ENCODE results near the gene HTR3D. TPM values are rescaled to one million over a fixed set of nuclear protein-coding genes. Genes with fewer than 3 reads are reported as not detected.
"Not testable (repeated sequence)": the region's sequence is repeated elsewhere in the genome, so short reads cannot be mapped to it uniquely, and the experiment has no call there.

HTR3D gene, protein sequence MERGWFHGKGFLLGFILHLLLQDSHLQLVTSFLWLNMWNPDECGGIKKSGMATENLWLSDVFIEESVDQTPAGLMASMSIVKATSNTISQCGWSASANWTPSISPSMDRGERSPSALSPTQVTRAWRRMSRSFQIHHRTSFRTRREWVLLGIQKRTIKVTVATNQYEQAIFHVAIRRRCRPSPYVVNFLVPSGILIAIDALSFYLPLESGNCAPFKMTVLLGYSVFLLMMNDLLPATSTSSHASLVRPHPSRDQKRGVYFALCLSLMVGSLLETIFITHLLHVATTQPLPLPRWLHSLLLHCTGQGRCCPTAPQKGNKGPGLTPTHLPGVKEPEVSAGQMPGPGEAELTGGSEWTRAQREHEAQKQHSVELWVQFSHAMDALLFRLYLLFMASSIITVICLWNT
- not detected for total RNA-seq (ENCODE audit: insufficient read depth, low replicate concordance)

DNA sequence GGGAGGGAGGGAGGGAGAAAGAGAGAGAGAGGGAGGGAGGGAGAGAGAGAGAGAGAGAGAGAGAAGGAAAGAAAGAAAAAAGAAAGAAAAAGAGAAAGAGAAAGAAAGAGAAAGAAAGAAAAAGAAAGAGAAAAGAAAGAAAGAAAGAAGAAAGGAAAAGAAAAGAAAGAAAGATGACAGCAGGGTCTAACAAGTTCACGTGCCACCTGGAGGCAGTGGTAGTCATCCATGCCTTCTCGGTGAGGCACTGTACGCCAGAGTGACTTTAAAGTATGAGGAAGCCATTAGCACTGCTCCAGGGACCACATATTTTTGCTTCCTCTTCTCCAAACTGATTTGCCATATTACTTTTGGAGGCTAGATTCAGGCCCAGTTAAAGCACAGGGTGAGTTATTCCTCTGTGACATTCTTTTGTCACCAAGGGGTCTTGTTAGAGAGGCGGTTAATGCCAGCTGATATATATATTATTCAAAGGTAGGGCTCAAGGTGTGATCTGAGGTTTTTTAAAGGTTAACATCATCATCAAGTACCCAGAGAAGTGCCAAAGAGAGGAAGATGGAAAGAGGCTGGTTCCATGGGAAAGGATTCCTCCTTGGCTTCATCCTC, at the start of gene HTR3D:
Gene HTR3D, plus strand, starts transcription at position 556 of the 606 bp plus-strand sequence. Its CDS starts 0 bp downstream, at position 556.
- no peak for DNase-seq (ENCODE audit: low spot score)

DNA sequence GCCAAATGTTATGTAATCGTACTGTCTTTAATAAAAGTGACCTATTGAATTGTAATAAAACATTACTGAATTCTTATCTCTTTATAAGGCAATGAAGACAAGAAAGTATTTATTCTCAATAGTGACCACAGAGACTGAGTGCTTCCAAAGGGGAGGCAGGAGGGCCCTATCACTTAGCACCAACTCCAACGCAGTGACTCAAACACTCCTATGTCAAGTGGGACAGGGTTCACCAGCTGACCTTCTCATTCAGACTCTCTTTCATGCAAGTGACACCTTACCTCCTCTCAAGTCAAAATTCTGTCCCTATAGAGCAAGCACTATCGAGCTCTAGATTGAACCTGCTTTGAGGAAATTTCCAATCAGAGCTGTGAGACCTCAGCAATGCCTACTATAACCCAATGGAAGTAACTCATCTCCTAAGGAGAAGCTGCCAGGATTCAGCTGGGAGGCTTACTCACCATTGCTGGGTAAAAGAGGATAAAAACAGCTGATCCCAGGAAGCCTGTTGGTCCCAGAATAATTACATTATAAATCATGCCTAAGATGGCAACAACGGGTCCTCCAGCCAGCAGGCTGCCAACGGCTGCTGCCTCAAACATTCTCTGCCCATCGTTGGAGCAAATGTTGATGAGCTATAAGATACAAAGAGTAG, 49.4 kb upstream of the HTR3D start:
- DNase-seq (ENCODE audit: low spot score): no peak

DNA sequence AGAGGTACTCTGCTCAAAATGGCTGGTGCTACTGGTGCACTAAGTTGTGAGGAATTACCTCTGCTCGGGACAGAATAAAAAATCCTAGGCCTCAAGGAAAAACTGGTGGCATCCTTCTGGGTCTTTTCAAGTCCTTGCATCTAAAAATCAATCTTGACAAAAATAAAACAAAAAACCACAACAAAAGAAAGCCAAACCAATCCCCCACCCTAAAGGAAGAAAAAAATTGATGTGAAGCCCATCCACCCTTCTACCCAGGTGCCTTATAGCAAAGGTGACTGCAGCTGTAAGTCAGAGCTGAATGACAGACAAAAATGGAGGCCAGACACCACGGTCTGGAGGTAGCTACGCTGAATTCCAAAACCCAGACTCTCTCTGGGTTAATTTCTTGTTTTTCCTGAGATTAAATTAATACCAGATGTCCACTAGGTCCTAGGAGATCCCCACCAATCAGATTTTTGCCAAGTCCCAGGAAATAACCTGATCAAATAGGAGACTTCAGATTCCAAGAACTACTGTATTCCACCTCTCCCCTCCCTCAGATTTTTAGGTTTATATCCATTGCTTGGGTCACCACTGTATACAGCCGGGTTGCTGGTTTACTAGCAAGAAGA, 47.3 kb upstream of the HTR3D start:
- DNase-seq (ENCODE audit: low spot score): no peak

DNA sequence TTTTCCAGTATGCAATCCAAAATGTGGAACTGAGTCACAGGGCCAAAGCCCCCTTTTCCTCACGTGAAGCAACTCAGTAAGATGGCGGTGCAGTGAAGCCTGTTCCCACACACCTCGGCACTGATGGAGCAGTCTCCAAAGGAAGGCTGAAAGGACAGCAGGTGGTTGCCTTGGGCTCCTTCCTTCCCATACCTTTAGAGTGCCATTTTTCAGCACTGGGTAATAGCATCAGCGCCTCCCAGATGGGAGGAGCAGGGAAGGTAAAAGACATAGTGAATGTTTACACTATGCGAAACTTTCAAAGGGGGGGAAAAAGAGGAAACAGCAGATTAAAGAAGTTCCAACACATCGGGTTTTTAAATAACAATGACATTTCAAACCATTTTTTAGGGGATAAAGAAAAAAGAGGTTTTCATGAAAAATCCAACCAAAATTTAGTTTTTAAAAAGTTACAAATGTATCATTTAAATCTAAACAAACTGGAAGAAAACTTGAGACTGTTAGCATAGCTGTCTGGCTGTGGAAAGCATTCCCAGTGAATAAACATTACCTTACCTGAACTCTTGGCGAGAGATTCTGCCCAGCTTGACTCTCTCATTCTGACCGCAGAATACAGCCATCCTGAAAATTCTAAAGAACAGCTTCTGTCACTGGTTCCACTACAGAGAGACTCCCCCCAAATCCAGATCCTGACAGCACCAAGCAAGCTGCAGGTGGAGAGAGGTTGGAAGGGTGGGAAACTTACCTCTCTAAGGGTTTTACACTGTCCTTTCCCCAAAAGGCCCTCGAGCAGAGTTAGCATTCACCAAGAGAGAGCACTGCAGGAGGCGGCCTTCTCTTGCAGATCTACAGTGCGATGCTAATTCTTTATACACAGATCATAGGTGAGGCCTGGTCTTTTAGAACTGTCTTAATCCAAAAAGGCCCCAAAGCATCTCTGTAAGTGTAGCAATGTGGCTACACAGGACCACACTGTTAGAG, 46.5 kb upstream of the HTR3D start:
- no peak for DNase-seq (ENCODE audit: low spot score)

DNA sequence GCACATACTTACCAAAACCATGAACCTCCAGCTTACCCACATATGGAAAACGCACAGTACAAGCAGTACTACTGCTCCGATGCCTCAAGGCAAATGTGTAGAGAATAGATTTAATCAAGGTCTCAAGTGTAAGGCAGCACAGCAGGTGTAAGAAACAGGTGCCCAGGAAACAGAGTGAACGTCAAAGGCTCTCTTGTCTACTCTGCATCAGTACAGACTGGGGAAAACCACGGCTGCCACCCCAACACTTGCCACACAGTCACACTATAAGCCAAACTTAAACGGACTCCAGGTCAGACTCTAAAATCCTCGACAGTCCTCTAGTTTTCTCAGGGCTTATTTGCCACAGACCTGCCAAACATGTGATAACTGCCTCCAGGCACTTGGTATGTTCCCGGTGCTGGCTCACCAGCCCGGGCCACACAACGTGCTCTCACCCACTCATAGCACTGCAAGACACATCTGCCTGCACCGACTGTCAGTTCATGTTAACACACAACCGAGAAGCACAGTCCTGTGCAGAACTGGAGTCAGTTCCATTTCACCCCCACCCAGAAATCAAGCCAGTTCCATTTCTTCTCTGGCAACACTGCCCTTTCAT, 44.4 kb upstream of the HTR3D start:
- DNase-seq (ENCODE audit: low spot score): no peak

DNA sequence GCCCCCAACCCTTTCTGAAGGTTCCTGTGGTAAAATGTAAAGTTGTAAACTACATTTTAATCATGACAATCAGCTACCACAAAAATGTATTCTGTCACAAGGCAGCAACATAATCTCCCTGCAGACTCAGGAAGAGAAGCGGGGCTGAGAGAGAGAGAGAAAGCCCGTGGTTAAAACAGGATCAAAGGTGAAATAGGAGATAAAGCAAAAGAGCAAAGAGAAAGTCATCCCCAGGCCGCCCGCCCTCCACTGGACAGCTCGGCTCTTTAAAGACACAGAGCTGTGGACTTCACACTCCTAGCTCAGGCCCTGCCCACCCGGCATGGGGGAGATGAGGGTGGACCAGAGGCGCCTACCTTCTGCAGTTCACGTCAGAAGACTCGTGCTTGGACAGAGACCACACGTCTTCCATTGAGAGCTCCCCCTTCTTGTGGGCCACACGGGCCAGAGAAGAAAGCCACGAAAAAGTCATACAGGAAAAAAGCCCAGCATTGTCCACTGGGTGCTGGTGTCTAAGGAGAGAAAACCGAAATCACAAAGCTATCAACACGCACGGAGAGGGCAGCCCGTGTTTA, 43.2 kb upstream of the HTR3D start:
- no peak for DNase-seq (ENCODE audit: low spot score)

DNA sequence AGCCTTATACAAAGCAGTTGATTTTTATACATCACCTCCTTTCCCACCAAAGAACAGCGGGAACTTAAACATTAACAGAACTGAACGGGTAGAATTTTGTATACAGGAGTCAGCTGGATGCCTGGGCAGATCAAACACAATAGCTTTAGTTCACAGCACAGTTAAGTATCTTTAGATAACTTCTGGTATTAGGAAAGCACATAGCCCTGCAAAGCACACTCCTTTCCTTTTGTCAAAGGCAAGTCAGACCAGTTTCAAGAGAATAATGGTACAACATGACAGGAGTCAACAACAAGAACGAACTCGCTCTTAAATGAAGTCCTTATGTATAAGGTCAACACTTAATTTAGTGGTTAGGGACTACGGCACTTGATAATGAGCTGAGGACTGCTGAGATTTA, 40.1 kb upstream of the HTR3D start:
- DNase-seq (ENCODE audit: low spot score): no peak

DNA sequence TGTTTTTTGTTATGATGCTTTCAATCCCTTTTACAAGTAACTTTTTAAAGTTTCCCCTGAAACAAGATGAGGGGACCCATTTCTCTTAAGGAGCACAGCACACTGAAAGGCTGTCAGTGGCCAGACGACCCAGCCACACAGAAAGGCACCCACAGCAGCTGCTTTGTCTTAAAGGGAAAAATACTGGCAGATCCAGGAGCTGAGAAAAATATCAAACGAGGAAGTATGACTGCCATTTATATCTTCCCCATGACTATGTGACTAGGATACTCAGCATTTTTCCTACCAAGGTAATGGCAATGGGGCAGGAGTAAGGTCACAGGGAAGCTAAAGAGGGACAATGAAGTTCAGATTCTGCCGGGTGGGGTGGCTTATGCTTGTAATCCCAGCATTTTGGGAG, 29.8 kb upstream of the HTR3D start:
- no peak for DNase-seq (ENCODE audit: low spot score)

DNA sequence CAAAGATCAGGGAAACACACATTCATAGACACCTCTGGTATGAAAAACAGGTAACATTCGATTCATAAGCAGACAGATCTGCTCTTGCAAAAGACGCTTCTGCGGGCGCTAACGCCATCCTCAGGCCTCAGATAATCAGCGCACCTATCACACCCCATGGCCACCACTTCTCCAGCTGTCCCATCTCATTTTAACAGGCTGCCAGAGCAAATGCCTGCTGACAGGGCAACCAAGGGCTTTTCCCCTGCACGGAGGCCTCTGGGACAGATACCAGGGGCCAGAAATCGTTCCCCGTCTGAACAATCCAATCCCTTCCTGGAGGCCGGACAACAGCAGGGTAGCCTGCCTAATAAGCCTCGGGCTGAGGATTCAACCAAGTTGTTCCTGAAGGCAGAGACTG, 29.1 kb upstream of the HTR3D start:
- no peak for DNase-seq (ENCODE audit: low spot score)

DNA sequence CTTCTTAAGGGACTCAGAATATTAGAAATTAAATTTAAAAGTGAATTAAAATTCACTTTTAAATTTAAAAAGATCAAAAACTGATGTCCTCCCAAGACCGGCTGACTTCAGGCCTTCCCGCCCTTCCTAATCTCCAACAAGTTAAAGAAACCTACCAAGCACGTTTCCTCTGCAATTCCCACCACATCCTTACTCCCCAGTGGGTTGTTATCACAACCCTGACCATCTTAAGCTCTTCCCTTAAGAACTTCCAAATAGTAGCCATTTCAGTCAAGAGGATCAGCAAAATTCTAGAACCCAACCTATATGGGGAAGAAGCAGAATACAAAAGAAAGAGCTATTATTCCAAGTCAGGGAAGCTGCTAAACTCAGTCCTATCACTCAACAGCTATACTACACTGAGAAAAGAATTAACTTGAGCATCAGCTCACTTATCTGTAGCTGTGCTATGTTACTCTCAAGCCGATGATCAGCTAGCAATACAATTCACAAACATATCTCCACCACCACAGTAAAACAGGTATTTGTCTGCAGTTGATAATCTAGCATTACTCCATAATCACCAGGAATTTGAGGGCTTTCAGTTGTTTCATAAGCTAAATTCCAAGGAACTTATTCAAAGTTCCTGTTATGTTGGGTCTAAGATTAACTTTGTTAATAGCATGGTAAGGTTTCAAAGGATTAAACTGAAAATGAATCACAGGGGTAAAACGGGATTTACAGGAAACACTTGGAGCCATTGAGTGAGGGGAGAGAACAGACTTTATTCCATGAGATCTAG, 28.2 kb upstream of the HTR3D start:
- no peak for DNase-seq (ENCODE audit: low spot score)

DNA sequence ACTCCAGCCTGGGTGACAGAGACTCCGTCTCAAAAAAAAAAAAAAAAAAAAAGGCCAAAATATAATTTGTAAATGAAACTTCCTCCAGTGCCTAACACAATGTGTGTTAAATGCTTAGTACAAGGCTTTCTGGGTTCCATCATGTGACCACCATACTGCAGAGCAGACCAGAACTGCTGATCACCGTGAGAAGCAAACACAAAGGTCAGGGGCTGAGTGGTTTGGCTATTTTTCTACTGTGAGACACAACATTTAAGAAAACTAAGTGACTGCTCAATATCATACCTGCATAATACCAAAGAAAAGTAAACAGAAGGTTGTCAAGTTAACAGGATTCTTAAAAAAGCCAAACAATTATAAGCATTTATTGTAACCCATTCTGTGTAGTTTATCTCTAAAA, 27.1 kb upstream of the HTR3D start:
- no peak for DNase-seq (ENCODE audit: low spot score)

DNA sequence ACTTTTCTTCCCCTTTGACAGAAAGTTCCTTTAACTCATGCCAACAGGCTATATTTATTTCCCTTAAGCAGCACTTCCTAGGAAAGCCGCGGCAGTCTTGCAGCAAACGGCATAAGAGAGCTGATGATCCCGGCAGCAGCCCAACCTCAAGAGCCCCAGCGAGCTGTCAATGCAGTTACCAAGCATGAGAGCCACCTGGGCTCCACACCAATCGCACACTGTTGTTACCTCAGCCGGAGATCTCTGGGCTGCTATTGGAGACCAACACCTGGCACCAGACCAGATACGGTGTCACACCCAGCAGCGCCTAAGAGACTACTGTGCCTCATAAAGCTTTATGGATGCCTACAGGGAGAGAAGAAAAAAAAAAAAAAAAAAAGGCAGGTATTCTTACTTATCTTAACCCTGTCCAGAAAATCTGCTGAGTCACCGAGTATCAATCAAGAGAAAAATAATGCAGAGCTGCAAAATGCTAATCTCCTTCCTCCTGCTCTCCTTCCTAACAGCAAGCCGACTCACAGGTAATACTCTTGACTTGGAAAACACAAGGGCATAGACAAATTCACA, 25.5 kb upstream of the HTR3D start:
- peak; percentile 57 for DNase-seq (ENCODE audit: low spot score)

DNA sequence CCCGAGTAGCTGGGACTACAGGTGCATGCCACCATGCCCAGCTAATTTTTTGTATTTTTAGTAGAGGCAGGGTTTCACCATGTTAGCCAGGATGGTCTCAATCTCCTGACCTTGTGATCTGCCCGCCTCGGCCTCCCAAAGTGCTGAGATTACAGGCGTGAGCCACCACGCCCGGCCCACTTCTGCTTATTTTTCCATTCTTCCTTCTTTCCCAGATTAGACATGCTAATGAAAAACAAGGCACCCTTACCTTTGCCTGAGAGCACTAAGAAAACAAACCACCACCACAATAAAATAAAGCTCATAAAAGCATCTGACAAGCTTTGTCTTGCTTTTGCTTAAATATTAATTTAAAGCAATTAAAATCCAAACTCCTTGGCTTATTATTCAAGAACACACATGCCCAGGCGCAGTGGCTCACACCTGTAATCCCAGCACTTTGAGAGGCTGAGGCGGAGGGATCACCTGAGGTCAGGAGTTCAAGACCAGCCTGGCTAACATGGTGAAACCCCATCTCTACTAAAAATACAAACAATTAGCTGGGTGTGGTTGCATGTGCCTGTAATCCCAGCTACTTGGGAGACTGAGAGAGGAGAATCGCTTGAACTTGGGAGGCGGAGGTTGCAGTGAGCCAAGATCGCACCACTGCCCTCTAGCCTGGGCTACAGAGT, 24.3 kb upstream of the HTR3D start:
- not testable (repeated sequence) for DNase-seq (ENCODE audit: low spot score)

DNA sequence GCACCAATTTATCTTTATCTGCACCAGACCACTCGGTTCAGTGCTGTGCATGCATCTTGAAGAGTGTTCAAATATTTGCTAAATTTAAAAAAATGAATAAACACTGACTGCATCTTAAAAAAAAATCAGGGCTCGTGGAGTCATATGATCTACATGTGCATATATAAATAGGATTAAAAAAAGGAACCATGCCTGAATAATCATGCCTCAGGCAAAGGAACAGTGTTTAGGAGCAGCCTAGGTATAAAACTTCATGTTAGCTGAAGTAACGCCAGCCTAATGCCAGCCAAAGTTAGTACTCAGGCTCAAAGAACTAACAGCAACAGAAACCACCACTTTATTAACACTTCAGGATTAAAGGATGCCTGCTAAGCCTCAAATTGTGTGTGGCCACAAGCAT, 23.4 kb upstream of the HTR3D start:
- no peak for DNase-seq (ENCODE audit: low spot score)

DNA sequence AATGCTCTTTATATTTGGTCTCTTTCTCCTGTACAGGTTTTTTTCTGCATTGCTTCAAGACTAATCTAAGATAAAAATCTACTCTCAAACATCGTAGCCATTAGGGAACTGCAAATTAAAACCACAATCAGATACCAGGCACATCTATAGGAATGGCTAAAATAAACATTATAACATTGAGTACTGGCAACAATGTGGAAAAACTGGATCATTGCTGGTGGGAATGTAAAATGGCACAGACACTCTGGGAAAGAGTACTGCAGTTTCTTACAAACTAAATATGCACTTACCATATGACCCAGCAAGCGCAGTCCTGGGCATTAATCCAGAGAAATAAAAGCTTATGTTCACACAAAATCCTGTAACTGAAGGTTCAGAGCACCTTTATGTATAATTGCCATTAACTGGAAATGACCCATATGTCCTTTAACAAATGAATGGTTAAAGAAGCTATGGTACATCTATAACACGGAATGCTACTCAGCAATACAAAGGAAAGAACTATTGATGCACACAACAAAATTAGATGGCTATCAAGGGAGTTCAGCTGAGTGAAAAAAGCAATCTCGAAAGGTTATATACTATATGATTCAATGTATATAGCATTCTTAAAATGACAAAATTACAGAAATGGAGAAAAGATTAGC, 20.2 kb upstream of the HTR3D start:
- DNase-seq (ENCODE audit: low spot score): no peak

DNA sequence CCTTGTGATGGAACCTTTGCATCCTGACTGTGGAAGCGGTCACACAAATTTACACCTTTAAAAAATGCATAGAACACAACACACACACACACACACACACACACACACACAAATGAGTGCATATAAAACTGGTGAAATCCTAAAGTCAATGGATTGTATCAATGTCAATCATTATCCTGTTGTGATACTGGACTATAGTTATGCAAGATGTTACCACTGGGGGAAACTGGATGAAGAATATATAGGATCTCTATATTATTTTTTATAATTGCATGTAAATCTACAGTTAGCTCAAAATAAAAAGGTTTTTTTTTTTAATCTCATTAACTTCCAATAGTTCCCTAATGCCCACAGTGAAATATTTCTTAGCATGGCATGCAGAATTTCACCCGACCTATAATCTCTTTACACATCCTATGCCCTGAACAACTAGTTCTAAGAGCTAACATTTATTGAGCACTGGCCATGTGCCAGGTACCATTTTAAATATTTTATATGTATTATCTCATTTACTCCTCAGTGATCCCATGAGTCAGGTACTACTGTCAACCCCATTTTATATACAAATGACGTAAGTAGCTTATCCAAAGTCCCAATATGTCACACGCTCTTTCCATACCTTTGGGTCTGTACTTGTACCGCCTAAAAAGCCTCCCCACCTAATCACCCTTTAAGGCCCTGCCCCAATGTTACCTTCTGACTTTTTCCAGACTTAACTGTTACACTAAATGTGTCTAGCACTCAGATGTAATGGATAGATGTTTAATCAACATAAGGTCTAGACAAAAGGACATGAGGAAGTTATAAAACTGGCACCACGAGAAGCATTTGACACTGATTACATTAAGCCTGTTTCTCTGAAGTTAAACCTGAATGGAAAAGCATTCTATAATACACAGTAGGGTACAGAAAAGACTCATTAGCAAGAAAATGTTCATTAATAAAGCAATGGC, 19.3 kb upstream of the HTR3D start:
- DNase-seq (ENCODE audit: low spot score): no peak
